OCI-LY3 (cell line): ENCODE measurements around the gene BASP1.

Source experiments
- H2AFZ ChIP-seq: fragments of 200-600, 300-600 bp; shearing (Covaris generic); 2 replicates; pipeline ENCODE4 v1.6.0; 2014; ENCODE audit warnings: antibody characterized with exemption, low read depth, low read length
- H3K27ac ChIP-seq: fragments of 200-600, 300-600 bp; sonication (generic); 2 replicates; pipeline ENCODE4 v1.5.1; 2014; ENCODE audit warnings: mild to moderate bottlenecking, low read length, moderate library complexity, mixed read lengths
- H3K27me3 ChIP-seq: fragments of 200-600, 300-600 bp; sonication (generic); 2 replicates; pipeline ENCODE4 v1.6.1; 2014; ENCODE audit warnings: low read depth, low read length, mixed read lengths
- H3K36me3 ChIP-seq: fragments of 200-600, 300-600 bp; sonication (generic); replicated peaks from 2 replicates; pipeline ENCODE3; 2014; ENCODE audit warnings: low read depth, low read length, mixed read lengths
- H3K4me1 ChIP-seq: fragments of 300-600, 200-600 bp; sonication (generic); 2 replicates; pipeline ENCODE4 v1.6.1; 2014; ENCODE audit warnings: low read length, mixed read lengths
- H3K4me2 ChIP-seq: fragments of 200-600, 300-600 bp; sonication (generic); 2 replicates; pipeline ENCODE4 v1.6.1; 2014; ENCODE audit warnings: low read length, mixed read lengths
- H3K4me3 ChIP-seq: fragments of 300-600, 200-600 bp; sonication (generic); 2 replicates; pipeline ENCODE4 v1.5.1; 2014; ENCODE audit warnings: antibody characterized with exemption, mild to moderate bottlenecking, low read length, moderate library complexity
- H3K79me2 ChIP-seq: fragments of 300-600, 200-600 bp; shearing (Covaris generic); 2 replicates; pipeline ENCODE4 v1.6.1; 2014; ENCODE audit warnings: mild to moderate bottlenecking, low read length, mixed read lengths
- H3K9ac ChIP-seq: fragments of 300-600, 200-600 bp; shearing (Covaris generic); 2 replicates; pipeline ENCODE4 v1.6.0; 2014; ENCODE audit warnings: mild to moderate bottlenecking, low read length, moderate library complexity
- H3K9me3 ChIP-seq: fragments of 200-600, 300-600 bp; shearing (Covaris generic); 2 replicates; pipeline ENCODE4 v1.6.1; 2014; ENCODE audit warnings: low read length, mixed read lengths; ENCODE audit not compliant: insufficient read depth
- H4K20me1 ChIP-seq: fragments of 200-600, 300-600 bp; sonication (generic); 2 replicates; pipeline ENCODE4 v1.6.1; 2016; ENCODE audit warnings: low read length, mixed read lengths; ENCODE audit not compliant: insufficient read depth
- CTCF ChIP-seq: fragments of 200-600, 300-600 bp; sonication (generic); IDR thresholded peaks from 2 replicates; pipeline ENCODE4 v1.5.1; 2014; ENCODE audit warnings: antibody characterized with exemption, low read length, low read depth
- EZH2phosphoT487 ChIP-seq: fragments of 200-600 bp; shearing (Covaris generic); IDR thresholded peaks from 2 replicates; pipeline ENCODE4 v1.6.1; 2018; ENCODE audit warnings: antibody characterized with exemption, mixed run types, low read depth

The BASP1 gene

GRCh38 chr5:17232405-17232804 is 15.0 kb downstream of the BASP1 start:
- Histone ChIP-seq H2AFZ (no peak overlapping the region), H3K27ac (no peak overlapping the region), H3K4me3 (no peak overlapping the region), H3K9me3 (no peaks in the 10 kb centered on the region), H3K4me1 (peaks cover 41% of the 10 kb centered on the region), H3K36me3 (peaks cover 68% of the 10 kb centered on the region), H3K4me2 (no peak overlapping the region), H3K79me2 (peaks cover 100% of the 10 kb centered on the region), H4K20me1 (peaks cover 100% of the 10 kb centered on the region), H3K9ac (no peak overlapping the region), H3K27me3 (no peaks in the 10 kb centered on the region)
- no peak for TF ChIP-seq CTCF
- no peak for TF ChIP-seq EZH2phosphoT487

- Histone ChIP-seq H3K79me2 (peaks cover 100% of the 10 kb centered on the region), H3K27me3 (no peaks in the 10 kb centered on the region), H3K27ac (no peak overlapping the region), H3K4me3 (no peak overlapping the region), H3K9me3 (no peaks in the 10 kb centered on the region), H3K4me2 (no peak overlapping the region), H3K9ac (no peak overlapping the region), H3K36me3 (peaks cover 63% of the 10 kb centered on the region), H3K4me1 (peaks cover 33% of the 10 kb centered on the region), H4K20me1 (peaks cover 100% of the 10 kb centered on the region), H2AFZ (no peak overlapping the region)
- TF ChIP-seq CTCF (no peak), EZH2phosphoT487 (no peak)
Observed at GRCh38 chr5:17233488-17233887, 16.1 kb downstream of the BASP1 start.

- TF ChIP-seq CTCF, result no peak
- no peak for TF ChIP-seq EZH2phosphoT487
- Histone ChIP-seq H3K9me3 (no peaks in the 10 kb centered on the region), H2AFZ (no peak overlapping the region), H3K79me2 (peaks cover 100% of the 10 kb centered on the region), H3K4me3 (no peak overlapping the region), H3K27ac (no peak overlapping the region), H3K9ac (no peak overlapping the region), H4K20me1 (peaks cover 100% of the 10 kb centered on the region), H3K4me1 (peaks cover 24% of the 10 kb centered on the region), H3K4me2 (no peak overlapping the region), H3K27me3 (no peaks in the 10 kb centered on the region), H3K36me3 (peaks cover 63% of the 10 kb centered on the region)
Observed at GRCh38 chr5:17234374-17234773, 16.9 kb downstream of the BASP1 start.

- Histone ChIP-seq H3K9ac (no peak overlapping the region), H3K4me1 (peaks cover 17% of the 10 kb centered on the region), H3K27ac (no peak overlapping the region), H3K4me3 (no peak overlapping the region), H3K9me3 (no peaks in the 10 kb centered on the region), H3K27me3 (no peaks in the 10 kb centered on the region), H4K20me1 (peaks cover 98% of the 10 kb centered on the region), H3K36me3 (peaks cover 56% of the 10 kb centered on the region), H3K4me2 (no peak overlapping the region), H3K79me2 (peaks cover 100% of the 10 kb centered on the region), H2AFZ (no peak overlapping the region)
- TF ChIP-seq EZH2phosphoT487, result no peak
- no peak for TF ChIP-seq CTCF
Observed at GRCh38 chr5:17235731-17236330, 18.4 kb downstream of the BASP1 start.
